GM21360 (cell line): ENCODE results near the gene CASP3.

ENCODE experiments used
- ATAC-seq: cut with Tn5 transposase; IDR thresholded peaks from one replicate; pipeline ENCODE4 v1.9.1; 2021; ENCODE audit warnings: mild to moderate bottlenecking, moderate library complexity; ENCODE audit not compliant: unreplicated experiment

Gene CASP3

DNA sequence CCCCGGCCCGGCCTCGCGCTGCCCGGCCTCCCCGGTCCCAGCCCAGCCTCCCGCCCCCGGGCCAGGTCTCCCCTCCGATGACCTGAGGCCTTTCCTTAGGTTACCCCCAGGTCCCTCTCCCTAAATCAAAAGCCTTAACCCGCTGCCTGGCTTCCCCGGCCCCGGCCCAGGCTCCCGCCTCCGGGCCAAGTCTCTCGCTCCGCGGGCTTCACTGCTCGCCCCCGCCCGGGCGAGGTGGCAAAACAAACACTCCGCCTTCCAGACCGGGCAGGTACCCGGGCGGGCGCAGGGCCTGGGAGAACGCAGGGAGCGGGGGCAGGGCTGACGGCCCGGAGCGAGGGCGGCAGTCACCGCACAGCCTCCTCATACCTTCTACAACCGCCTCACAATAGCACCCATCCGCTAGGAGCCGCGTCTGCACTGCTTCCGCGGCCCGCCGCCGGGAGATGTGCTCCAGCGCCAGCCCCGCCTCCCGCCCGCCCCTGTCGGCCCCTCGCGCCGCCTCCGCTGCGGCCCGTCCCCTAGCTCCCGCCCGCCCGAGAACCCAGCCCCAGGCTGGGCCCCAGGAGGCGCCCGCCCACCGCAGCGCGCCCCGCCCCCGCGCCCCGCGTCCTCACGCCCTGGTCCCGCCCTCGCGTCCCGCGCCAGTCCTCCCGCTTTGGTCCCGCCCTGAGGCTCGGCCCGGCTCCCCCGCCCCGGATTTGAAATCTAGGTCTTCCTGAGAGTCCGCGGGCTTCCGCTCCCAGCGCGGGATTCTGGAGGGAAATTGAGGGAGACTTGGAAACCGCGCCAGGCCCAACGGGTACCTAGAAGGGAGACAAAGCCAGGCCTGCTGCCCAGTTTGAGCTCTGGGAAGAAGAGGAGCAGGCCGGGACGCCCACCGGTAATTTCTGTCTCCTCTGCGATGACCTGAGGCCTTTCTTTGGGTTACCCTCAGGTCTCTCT lies at the start of gene CASP3, which contains the start of gene PRIMPOL:
Gene CASP3 (minus strand): TSS at position 422 of the 945 bp plus-strand sequence. CDS start 10,994 bp downstream, outside the sequence.
Gene PRIMPOL (plus strand): TSS at position 713 of the 945 bp plus-strand sequence. CDS start 7,403 bp downstream, outside the sequence.
- ATAC-seq: peak; percentile 84

DNA sequence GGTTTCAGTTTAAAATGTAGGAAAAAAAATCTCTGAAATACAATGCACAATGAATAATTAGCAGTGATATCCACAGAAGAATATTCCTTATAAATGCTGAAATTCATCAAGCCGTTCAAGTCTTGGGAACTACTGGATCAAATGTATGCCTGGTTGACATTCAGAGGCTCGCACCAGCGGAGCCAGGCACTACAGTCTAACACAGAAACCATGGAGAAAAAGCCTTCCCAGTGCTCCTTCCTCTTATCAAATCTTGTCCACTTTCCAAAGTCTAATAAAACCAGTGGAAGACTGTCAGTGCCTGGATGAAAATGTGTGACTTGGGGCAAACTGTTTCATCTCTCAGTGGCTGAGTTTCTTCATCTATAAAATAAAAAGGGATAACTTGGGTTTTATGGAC lies 48.7 kb upstream of the CASP3 start:
- ATAC-seq: no peak

DNA sequence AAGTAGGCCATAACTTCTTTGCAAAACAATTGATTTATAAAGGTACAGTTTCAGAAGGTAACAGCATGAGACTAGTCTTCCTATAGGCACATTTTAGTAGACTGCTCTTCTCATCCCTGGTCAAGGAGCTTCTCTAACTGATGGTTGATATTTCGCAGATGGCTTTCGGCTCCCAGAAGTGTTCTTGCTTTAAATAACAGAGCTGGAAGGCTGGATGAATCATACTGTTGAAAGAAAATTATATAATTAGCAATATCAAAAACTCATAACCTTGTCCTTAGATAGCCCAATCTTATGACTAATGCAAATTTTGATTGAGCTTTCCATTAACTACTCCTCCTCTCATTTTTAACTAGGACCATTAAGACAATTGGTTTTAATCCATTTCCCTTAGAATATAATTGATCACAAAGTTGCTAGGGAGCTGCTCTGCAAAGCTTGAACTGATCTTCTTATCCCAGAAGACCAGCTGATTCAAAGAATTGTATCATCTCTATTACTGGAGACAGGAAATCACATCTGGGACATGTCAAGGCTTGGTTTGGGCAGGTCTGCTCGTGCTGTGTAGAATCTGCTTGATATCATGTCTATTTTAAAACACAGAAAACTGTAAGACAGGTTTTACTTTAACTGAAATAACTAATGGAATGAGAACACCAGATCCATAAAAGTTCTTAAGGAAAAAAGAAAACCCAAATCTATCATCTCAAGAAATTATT lies 46.1 kb upstream of the CASP3 start:
- ATAC-seq: no peak

DNA sequence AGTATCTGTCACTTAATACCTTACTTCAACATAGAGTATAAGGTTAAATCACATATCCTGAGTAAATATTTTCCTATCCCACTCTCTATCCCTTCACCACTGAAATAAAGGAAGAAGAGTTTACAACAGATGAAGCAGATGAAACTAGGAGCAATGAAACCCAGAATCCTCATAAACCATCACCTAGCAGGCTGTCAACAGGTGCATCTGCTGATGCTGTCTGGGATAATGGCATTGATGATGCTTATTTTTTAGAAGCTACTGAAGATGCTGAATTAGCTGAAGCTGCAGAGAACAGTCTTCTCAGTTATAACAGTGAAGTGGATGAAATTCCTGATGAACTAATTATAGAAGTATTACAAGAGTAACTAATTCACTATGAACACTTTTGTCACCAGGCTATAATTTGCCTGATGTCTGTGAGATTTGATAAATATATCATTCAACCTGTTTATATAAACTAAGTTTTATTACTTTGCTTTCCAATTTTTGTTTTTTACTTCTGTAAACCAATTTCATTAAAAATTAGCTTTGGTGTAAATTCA lies 45.2 kb upstream of the CASP3 start:
- no peak for ATAC-seq

DNA sequence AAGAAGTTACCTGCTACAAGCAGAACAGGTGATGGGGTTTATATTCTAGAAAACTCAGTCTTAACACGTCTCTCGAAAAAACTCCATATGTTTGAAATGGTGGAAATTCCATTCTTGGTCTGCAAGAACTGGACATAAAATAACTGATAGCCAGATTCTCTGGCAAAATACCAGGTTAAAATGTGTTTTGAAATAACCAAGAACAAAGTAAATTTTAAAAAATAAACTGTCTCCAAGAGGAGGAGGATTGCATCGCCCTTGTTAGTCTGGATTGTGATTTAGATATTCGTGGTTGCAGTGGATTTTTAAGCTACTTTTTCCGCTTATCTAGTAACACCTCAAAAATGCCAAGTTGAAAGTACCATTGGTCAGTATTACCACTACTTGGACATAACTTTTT lies 43.8 kb upstream of the CASP3 start:
- no peak for ATAC-seq

DNA sequence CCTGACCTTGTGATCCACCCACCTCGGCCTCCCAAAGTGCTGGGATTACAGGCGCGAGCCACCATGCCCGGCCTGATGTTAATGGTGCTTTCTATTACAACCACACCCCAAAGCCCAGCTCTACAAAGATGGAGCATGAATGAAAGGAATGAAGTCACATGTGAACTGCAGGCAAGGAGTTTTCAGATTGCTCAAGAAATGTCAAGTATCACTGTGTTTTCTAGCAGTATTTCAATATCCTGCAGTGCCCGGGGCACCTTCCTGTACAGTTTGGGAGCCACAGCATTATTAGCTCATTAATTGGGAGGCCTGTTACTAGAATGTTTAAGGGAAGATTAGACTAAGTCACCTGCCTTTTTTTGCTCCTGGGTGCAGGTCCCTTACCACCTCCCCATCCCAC lies 40.4 kb upstream of the CASP3 start:
- ATAC-seq: no peak

DNA sequence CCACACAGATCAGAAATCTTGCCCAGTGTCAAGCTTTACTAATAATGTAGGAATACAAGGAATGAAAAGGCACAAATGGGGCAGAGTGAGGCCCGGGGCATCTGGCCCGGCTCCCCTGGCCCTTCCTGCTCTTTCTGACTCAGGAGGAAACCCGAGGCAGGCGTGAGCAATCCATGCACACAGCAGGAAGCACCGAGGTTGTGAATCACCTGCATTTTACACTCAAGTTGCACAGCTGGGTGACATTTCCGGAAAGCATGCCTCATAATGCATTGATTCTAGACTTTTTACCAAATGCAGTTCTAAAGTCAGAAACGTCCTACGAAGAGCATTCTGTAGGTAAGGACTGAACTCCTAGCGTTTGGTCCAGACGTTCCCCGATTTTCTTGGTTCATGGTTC lies 39.2 kb upstream of the CASP3 start:
- no peak for ATAC-seq

DNA sequence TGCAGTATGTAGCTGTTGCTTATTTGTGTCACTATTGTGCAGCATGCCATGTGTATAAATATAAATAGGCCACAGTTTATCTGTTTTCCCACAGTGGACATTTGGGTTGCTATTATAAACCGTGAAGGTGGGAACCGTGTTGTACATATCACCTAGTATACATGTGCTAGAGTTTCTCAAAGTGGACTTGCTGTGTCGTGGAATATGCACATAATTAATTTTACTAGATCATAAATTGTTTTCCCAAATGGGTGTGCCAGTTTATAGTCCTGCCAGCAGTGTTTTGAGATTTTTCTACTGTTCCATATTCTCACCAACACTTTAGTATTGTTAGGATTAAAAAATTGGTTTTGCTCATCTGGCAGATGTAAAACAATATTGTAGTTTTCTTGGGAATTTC lies 38.8 kb upstream of the CASP3 start:
- ATAC-seq: no peak

DNA sequence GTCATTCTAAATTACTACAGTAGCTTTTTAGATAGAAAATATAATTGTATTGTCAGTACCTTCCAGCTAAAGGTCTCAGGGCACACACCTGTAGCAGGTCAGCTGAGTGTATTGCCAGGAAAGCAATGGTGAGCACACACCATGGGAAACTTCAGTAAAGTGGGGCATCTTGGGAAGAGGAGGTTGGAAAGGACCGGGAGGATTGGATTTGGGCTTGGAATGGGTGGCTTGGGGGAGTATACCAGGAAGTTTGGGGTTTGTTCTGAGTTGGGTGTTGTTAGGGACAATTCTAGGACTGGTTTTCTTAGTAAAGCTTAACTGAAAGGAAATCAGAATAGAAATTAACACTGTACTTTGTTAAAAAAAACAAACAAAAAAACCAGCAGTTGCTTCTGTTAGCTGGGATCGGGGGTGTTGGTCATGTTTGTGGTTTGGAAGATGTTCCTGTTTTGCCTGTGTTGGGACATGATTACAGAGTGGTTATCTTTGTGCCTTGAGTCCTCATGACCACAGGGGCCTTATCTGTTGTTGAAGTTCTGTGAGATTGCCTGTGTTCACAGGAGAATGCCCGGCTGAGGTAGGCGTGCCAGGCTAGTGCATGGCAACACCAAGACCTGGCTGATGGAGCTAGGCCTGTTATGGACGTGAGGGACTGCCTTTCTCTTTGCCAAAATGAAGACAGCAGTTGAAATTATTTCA lies 35.4 kb upstream of the CASP3 start:
- ATAC-seq: no peak

DNA sequence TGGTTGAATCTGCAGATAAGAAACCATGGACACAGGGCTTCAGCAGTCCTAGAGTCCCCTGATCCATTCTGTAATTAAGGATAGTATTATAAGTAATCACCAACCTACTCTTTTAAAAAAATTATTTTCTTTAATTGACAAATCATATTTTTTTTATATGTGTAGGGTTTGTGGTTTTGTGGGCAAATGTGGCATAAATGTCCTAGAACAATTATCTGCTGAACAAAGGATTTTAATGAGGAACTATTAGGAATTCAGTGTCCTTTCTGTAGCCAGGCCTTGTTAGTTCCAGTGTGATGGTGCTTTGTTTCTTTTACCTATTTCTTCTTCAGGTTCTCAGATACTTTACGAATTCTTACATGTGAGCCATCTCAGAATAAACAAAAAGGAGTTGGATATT lies 32.7 kb upstream of the CASP3 start:
- ATAC-seq: no peak

DNA sequence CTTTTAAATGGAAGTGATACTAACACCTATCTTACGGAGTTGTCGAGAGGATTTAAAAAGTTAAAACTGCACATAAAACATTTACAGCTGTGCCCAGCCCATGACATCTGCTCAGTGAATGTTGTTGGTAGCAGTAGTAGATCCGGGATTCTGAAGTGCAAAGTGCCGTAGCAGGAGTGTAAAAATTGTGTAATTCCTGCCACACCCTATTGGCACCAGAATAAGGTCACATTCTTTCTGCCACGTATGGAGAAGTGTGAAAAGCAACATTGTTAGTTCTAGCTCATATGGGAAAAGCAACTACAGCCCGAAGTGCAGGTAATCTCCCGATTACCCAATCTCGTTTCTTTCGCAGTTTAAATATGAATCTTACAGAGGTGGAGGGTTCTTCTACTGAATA lies 31.5 kb upstream of the CASP3 start:
- ATAC-seq: no peak

DNA sequence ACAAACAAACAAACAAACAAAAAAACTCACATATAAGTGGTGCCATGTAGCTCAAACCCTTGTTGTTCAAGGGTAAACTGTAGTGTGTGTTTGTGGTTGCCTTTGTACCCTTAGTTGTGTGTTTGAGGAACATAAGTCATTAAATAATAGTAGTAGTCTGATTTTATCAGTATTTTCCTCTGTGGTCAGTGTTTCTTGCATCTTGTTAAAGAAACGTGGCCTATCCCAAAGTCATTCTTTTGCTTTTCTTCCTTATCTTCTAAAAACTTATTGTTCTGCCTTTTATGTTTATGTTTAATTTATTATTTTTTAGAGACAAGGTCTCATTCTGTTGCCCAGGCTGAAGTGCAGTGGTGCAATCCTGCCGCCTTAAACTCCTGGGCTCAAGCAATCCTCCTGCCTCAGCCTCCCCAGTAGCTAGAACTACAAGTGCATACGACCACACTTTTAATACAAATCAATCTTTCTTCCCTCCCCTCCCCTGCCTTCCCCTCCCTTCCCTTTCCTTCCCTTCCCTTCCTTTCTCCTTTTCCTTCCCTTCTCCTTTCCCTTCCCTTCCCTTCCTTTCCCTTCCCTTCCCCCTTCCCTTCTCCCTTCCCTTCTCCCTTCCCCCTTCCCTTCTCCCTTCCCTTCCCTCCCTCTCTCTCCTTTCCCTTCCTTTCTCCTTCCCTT lies 26.7 kb upstream of the CASP3 start:
- ATAC-seq: no peak

DNA sequence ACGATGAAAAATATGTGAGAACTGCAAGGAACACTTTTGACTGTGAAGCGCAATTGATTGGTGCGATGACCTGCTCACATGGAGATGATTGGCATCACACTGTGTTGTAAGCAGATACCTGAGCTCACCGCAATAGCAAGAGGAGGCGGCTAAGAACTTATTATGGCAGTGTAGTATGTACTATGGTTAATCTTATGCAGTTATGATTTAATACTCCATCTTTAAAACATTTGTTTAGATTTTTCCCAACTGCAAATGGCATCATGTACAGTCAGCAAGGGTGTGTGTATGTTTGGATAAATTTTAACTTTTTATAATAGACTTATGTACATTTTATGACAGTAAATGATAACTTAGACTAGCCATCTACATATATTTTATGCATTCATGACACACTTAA lies 25.8 kb upstream of the CASP3 start:
- ATAC-seq: no peak

DNA sequence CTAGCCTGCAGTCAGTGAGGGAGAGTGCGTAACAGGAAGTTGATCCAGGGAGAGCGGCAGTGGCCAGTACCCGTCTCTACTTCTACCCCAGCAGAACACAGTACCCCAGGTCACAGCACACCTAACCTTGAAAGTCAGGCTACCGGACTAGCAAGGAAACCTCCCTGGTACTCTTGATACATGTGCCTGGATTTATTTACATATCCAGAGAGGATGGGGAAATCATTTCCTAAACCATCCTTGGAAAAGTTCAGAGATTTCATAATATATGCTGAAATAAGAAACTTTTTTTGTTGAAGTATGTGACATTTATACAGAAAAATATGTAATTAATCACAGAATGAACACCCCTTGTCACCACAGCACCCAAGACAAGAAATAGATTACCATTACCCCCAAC lies 24.8 kb upstream of the CASP3 start:
- ATAC-seq: no peak

DNA sequence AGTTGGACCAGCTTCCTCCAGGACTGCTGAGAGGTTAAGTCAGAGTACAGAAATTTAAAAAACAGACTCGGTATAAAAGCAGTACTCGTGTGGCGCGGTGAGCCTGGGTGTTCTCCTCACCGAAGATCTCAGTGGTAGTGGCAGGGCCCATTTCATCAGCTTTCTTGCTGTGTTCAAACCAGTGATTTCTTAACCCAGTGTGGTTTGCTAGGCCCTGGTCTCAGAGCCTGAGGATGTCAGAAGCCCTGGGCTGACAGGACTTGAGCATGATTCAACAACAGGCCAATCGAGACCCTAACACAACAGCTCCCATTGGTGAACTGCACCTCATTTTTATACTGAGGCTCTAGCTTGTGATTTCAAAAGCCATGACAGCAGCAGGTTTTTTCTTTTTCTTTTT lies 23.5 kb upstream of the CASP3 start:
- no peak for ATAC-seq

DNA sequence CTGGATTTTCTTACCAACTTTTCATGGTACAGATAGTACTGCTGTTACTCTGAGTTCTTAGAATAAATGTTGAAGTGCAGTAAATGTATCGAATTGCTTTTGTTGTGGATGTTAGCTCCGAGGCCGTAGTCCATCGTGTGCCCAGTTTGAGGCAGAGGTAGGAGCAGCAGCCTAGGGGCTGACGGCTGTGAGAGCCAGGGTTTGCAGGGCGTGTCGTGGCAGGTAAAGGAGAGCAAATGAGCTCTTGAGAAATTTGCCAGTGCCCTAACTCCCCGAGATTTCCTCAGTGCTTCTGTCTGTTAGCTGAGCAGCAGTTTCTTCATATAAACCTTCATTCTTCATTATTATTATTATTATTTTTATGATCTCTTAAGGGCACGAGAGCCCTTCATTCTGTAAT lies 21.9 kb upstream of the CASP3 start:
- no peak for ATAC-seq

DNA sequence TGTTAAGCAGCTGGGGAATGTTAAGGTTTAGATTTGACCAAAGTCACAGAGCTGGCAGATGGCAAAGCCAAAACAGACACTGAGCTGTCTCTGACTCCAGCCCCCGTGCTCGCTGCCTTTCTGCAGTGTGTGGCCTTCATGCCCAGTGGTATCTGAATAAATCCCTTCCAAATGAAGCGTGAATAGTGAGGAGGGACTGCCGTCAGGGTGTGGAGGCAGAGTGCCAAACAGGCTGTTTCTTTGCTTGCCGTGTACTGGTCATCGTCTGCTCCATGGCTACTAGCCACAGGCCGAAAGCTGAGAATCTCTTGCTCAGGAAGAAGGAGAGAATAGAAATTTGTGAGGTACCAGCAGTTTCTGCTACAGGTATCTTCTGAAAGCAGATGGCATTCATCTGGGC lies 20.0 kb upstream of the CASP3 start:
- no peak for ATAC-seq

DNA sequence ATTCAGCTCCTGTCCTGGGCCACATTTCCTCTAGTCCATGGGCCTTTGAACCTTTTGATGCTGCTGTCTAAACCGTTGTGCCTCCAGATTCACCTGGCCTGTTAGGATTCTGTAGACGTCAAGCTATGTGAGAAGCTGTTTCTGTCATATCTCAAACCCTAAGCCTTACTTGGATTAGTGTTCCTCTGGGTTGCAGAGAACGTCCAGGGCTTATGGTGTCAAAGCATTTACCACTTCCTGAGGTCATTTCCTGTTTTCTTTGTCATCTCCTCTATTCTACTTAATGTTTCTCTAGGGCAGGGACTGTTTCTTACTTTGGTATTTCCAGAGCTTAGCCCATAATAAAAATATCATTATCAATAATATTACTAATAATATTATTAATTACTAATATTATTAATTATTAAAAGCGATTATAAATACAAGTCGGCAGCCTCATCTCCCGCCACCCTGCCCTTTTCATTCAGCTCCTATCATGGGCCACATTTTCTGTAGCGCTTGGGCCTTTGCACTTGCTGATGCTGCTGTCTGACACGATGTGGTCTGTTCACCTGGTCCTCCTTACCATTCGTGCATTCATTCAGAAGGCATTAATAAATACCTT lies 19.4 kb upstream of the CASP3 start:
- no peak for ATAC-seq

DNA sequence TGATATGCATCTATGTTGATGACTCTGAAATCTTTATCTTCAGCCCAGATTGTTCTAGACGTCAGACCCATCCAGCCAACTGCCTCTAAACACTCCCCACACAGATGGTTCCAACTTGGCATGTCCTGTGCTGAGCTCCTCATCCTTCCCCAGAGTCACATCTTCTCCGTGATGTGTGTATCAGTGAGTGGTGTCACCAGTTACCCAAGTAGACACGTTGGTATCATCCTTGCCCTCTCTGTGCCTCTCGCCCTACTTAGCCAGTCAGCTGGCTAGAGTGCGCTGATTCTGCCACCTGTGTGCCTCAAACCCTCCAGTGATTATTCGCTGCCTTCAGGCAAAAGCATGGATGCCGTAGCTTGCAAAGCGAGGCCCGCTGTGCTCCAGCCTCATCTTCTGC lies 18.8 kb upstream of the CASP3 start:
- no peak for ATAC-seq

DNA sequence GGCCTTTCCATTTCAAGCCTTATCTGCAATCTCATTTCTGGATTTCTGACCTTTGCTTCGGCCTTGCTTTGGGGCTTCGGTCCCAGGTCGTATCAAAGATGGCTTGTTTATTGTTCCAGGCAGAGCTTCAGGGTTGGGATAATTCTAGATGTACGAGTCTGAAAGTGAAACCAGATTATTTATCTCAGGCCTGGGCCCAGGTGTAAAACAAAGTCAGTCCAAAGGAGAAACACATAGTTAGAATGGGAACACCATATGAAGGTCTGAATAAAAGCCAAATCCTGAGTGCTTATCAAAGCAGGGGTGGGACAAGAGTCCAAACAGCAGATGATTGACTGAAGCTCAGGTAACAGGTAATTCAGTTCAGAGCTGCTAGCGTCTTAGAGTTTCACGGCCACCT lies 17.4 kb upstream of the CASP3 start:
- ATAC-seq: no peak
